A549 treated with RU486 at 1 μM for 4 hours (cell line): ENCODE results near the gene CUTC. TPM values are rescaled to one million over a fixed set of nuclear protein-coding genes. Genes with fewer than 3 reads are reported as not detected.

Experiments used
- total RNA-seq: library from RNA; stranded (reverse); fragments of 200-300 nt; extraction: Qiagen RNA extraction; gene quantifications from 5 replicates; pipeline ENCODE4 v1.2.3, GENCODE V29; 2022; ENCODE audit warnings: low read depth

The CUTC gene, protein sequence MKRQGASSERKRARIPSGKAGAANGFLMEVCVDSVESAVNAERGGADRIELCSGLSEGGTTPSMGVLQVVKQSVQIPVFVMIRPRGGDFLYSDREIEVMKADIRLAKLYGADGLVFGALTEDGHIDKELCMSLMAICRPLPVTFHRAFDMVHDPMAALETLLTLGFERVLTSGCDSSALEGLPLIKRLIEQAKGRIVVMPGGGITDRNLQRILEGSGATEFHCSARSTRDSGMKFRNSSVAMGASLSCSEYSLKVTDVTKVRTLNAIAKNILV
- 29.8 to 40.2 TPM (median 34.8 TPM) in 5 replicates for total RNA-seq

DNA sequence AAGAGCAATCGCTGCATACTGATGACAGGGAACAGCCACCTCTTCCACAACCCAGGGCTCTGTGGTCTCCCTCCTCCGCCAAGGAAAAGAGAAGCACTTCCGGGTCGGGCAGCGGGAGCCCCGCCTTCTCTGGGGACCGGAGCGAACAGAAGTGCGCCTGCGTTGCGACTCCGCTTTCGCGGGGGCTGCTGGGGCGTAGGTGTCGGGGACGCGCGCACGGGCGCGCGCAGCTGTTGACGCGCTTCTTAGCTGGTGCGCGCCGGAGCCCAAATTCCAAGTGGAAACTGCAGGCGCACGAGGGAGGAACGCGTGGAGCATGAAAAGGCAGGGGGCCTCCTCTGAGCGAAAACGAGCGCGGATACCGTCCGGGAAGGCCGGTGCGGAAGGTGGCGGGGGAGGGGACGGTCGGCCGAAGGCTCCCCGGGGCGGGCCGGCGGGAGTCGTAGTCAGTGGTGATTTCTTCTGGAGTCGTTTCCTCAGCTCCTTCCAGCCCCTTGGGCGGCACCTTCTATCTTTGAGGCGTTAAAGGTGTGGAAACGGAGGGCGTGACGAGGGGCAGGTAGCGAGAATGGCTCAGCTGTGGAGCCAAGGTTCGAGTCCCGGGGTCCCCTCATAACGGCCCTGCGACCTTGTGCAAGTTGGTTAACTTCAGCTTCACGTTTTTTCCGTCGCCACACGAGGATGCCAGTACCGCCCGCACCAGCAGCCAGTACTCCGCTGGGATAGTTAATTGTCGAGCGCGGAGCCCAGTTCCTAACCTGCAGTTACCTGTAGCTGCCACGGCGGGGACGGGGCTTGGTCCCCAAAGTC lies at the start of gene CUTC, which contains the start of gene COX15:
Gene CUTC (plus strand): TSS at position 202 of the 810 bp plus-strand sequence. CDS start 115 bp downstream, at position 317.
Gene COX15 (minus strand): TSS at position 95 of the 810 bp plus-strand sequence. CDS start 78 bp downstream, at position 17.

GRCh38 chr10:99782447-99783286 lies 50.6 kb downstream of the CUTC start, which contains the start of gene ABCC2:
ABCC2 (plus strand) TSS chr10:99782640; CDS start chr10:99782845, 205 bp downstream.

Other genes starting within 250 kb of the CUTC start
- 0.07 to 0.09 TPM (median 0.08 TPM) in 4 of 5 replicates, not detected in the other for gene NKX2-3, start 199.3 kb upstream of the CUTC start, total RNA-seq
- 24.2 to 28.3 TPM (median 27.4 TPM) in 5 replicates for gene SLC25A28, start 111.8 kb upstream of the CUTC start, total RNA-seq
- 9.8 to 17.3 TPM (median 15.1 TPM) in 5 replicates for gene ENTPD7, start 72.7 kb upstream of the CUTC start, total RNA-seq
- 28.3 to 32.2 TPM (median 29.8 TPM) in 5 replicates for gene COX15, start 107 bp upstream of the CUTC start, total RNA-seq
- gene ABCC2, start 50.4 kb downstream of the CUTC start, total RNA-seq: 147 to 182 TPM (median 154 TPM) in 5 replicates